DND-41 (cell line): Measurements from ENCODE around the gene CDC6.

Source experiments
- ATAC-seq: fragments of 200-7000 bp; cut with Tn5 transposase; 3 replicates; pipeline ENCODE4 v1.9.1; 2021; ENCODE audit warnings: low read depth; ENCODE audit not compliant: insufficient read depth
- DNase-seq: peaks from one replicate; pipeline ENCODE4 v3.0.0-alpha.2; 2020
- H2AFZ ChIP-seq: 2 replicates; pipeline ENCODE4 v1.6.0; 2012; ENCODE audit warnings: low read depth, low read length
- H3K27ac ChIP-seq: 2 replicates; pipeline ENCODE4 v1.5.1; 2012; ENCODE audit warnings: low read length, inconsistent platforms
- H3K27me3 ChIP-seq: fragments of 200-600 bp; sonication (generic); 2 replicates; pipeline ENCODE4 v1.6.0; 2012; ENCODE audit warnings: low read length, mild to moderate bottlenecking, inconsistent platforms; ENCODE audit not compliant: insufficient read depth, poor library complexity
- H3K36me3 ChIP-seq: 2 replicates; pipeline ENCODE4 v1.5.1; 2012; ENCODE audit warnings: low read length, inconsistent platforms; ENCODE audit not compliant: insufficient read depth
- H3K4me1 ChIP-seq: 2 replicates; pipeline ENCODE4 v1.5.1; 2012; ENCODE audit warnings: mild to moderate bottlenecking, low read length; ENCODE audit not compliant: insufficient read depth
- H3K4me2 ChIP-seq: 2 replicates; pipeline ENCODE4 v1.6.0; 2012; ENCODE audit warnings: mild to moderate bottlenecking, moderate library complexity, low read length, inconsistent platforms; ENCODE audit not compliant: insufficient read depth
- H3K4me3 ChIP-seq, 2 experiments: fragments of 200-600 bp in 1 of 2; shearing (Covaris generic) in 1 of 2; 2 replicates each; pipeline ENCODE4 v1.5.1; 2012 to 2016; ENCODE audit warnings: inconsistent platforms in 2 of 2, low read length in 2 of 2, mild to moderate bottlenecking in 2 of 2, low read depth in 1 of 2, moderate library complexity in 1 of 2
- H3K79me2 ChIP-seq: 2 replicates; pipeline ENCODE4 v1.6.0; 2012; ENCODE audit warnings: low read length, inconsistent platforms; ENCODE audit not compliant: insufficient read depth
- H3K9ac ChIP-seq: 2 replicates; pipeline ENCODE4 v1.6.0; 2012; ENCODE audit warnings: low read depth, mild to moderate bottlenecking, inconsistent platforms, low read length, moderate library complexity
- H3K9me3 ChIP-seq: 2 replicates; pipeline ENCODE4 v1.5.1; 2012; ENCODE audit warnings: low read length, moderate library complexity, mild to moderate bottlenecking, inconsistent platforms; ENCODE audit not compliant: insufficient read depth, severe bottlenecking
- H4K20me1 ChIP-seq: 2 replicates; pipeline ENCODE4 v1.6.0; 2012; ENCODE audit warnings: low read length; ENCODE audit not compliant: insufficient read depth
- CTCF ChIP-seq: IDR thresholded peaks from 2 replicates; pipeline ENCODE4 v1.5.1; 2012; ENCODE audit warnings: borderline replicate concordance, low read length, moderate library complexity, mild to moderate bottlenecking; ENCODE audit not compliant: poor library complexity, severe bottlenecking; ENCODE audit errors: extremely low read depth
- EZH2 ChIP-seq: IDR thresholded peaks from 3 replicates; pipeline ENCODE4 v1.6.1; 2012; ENCODE audit warnings: borderline replicate concordance, low read depth, mild to moderate bottlenecking, moderate library complexity, low read length, inconsistent platforms; ENCODE audit not compliant: severe bottlenecking

The CDC6 gene

GRCh38 chr17:40342504-40343218, 55.0 kb downstream of the CDC6 start:
- peaks cover 11% of the 10 kb centered on the region for H4K20me1 ChIP-seq
- no peak overlapping the region for H3K4me3 ChIP-seq
- H3K9me3 ChIP-seq = no peaks in the 10 kb centered on the region
- no peaks in the 10 kb centered on the region for H3K27me3 ChIP-seq
- H3K27ac ChIP-seq = no peak overlapping the region
- DNase-seq (no peak), ATAC-seq (no peak)
- H2AFZ ChIP-seq = no peak overlapping the region
- H3K4me1 ChIP-seq = peaks cover 9% of the 10 kb centered on the region
- TF ChIP-seq CTCF (no peak), EZH2 (no peak)
- H3K36me3 ChIP-seq = no peaks in the 10 kb centered on the region
- H3K4me2 ChIP-seq = no peak overlapping the region
- no peaks in the 10 kb centered on the region for H3K79me2 ChIP-seq
- no peak overlapping the region for H3K9ac ChIP-seq

- Histone ChIP-seq H3K9ac (no peak overlapping the region), H3K4me3 (no peak overlapping the region), H3K9me3 (no peaks in the 10 kb centered on the region), H3K79me2 (no peaks in the 10 kb centered on the region), H3K36me3 (no peaks in the 10 kb centered on the region), H4K20me1 (peaks cover 11% of the 10 kb centered on the region), H3K4me2 (no peak overlapping the region), H3K27ac (no peak overlapping the region), H2AFZ (no peak overlapping the region), H3K4me1 (peaks cover 3% of the 10 kb centered on the region; the same call in 1 of the 2 replicates), H3K27me3 (no peaks in the 10 kb centered on the region)
- DNase-seq (no peak), ATAC-seq (no peak)
- TF ChIP-seq EZH2 (no peak), CTCF (no peak)
Measured at GRCh38 chr17:40343219-40344119, 55.8 kb downstream of the CDC6 start.

GRCh38 chr17:40344421-40345160, 56.9 kb downstream of the CDC6 start:
- H4K20me1 ChIP-seq = peaks cover 11% of the 10 kb centered on the region; the same call in 1 of the 2 replicates
- no peak overlapping the region for H3K27ac ChIP-seq

More at GRCh38 chr17:40344421-40345160, 56.9 kb downstream of the CDC6 start:
- Histone ChIP-seq H3K27me3 (no peaks in the 10 kb centered on the region), H3K4me2 (no peak overlapping the region), H3K9ac (no peak overlapping the region), H2AFZ (no peak overlapping the region), H3K79me2 (no peaks in the 10 kb centered on the region), H3K36me3 (no peaks in the 10 kb centered on the region), H3K9me3 (no peaks in the 10 kb centered on the region), H3K4me3 (no peak overlapping the region), H3K4me1 (no peaks in the 10 kb centered on the region)
- ATAC-seq (no peak), DNase-seq (no peak)
- no peak for TF ChIP-seq CTCF
